ENCODE results near the gene PPIF. TPM values are rescaled to one million over a fixed set of nuclear protein-coding genes. Genes with fewer than 3 reads are reported as not detected.
A peak's percentile ranks its signal among the peaks of the same experiment; 100 is the strongest.

Gene PPIF
- total RNA-seq, 2 donors from 2014 or later = 30.6 to 69.1 TPM

DNA sequence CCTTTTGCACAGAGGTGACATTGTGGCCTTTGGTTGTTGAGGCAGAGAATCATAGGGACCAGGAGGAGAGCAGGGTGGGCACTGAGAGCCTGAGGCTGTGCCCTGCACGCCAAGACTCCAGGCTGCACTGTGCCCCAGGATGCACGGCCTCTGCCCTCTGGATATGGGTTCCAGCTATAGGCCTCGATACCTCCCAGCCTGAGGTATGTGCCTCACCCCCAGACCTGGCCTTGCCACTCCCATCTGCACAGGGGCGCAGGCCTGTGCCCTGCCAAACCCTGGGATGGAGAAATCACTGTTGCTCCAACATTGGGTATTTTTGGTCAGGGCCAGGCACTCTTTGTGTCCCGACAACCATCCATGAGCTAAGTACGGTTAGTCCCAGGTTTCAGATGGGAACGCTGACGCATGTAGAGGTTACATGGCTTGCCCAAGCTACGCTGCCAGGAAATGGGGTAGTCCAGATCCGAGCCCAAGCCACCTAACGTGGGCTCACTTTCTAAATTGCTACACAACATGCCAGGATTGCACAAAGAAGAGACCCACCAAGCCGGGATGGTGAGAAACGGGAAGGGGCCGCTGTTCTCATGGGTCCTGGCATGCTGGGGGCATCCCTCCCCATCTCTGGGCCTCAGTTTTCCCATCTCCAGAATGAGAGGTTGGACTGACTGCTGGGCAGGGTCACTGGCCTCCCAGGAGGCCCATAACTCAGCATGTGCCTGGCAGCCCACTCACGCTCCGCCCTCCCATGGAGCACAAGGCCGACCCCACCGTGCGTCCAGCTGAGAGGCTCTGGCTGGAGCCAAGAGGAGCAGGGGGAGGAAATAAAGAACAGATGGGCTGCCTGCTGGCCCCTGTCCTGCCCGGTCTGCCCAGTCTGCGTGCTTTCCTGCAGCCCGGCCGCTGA lies 54.0 kb downstream of the PPIF start:
- Histone ChIP-seq H3K4me1 (replicated peaks) (peaks cover 47% of the 10 kb centered on the region), H3K9me3 (no peaks in the 10 kb centered on the region), H3K27ac (peak overlapping the region; percentile 62 to 88), H3K27me3 (replicated peaks; ENCODE audit: insufficient read depth) (no peaks in the 10 kb centered on the region), H3K36me3 (no peaks in the 10 kb centered on the region), H3K4me3 (no peak overlapping the region)
- intact Hi-C loops (cut with DNase I) = no loop called here
- no peak for DNase-seq (ENCODE audit: low spot score)
- no peak for TF ChIP-seq CTCF (IDR thresholded peaks at IDR 0.05)
- TF ChIP-seq POLR2AphosphoS5 (IDR thresholded peaks at IDR 0.05) = peak; percentile 63
- WGBS = 59% methylated on average over 23 of the region's 23 CpGs

- H3K9me3 ChIP-seq = no peaks in the 10 kb centered on the region
- peaks cover 58% of the 10 kb centered on the region for H3K4me1 ChIP-seq (replicated peaks)
- no peak for DNase-seq (ENCODE audit: low spot score)
- WGBS = 99% methylated on average over 7 of the region's 7 CpGs
- H3K27me3 ChIP-seq (replicated peaks; ENCODE audit: insufficient read depth) = no peaks in the 10 kb centered on the region
- TF ChIP-seq POLR2AphosphoS5 (IDR thresholded peaks at IDR 0.05) = no peak
- no peak for TF ChIP-seq CTCF (IDR thresholded peaks at IDR 0.05)
- no peak for TF ChIP-seq POLR2A (IDR thresholded peaks at IDR 0.05)
- no peak overlapping the region for H3K4me3 ChIP-seq
- no peaks in the 10 kb centered on the region for H3K36me3 ChIP-seq
- intact Hi-C loops (cut with DNase I) = no loop called here
- peak overlapping the region; percentile 62 to 88 for H3K27ac ChIP-seq
Observed at GRCh38 chr10:79402625-79402946, 55.3 kb downstream of the PPIF start.

- Histone ChIP-seq H3K9me3 (no peaks in the 10 kb centered on the region), H3K27ac (peak overlapping the region; percentile 62 to 88), H3K36me3 (no peaks in the 10 kb centered on the region), H3K4me3 (no peak overlapping the region), H3K27me3 (replicated peaks; ENCODE audit: insufficient read depth) (no peaks in the 10 kb centered on the region), H3K4me1 (replicated peaks) (peaks cover 60% of the 10 kb centered on the region)
- no peak for TF ChIP-seq CTCF (IDR thresholded peaks at IDR 0.05)
- no peak for TF ChIP-seq POLR2AphosphoS5 (IDR thresholded peaks at IDR 0.05)
- no peak for TF ChIP-seq POLR2A (IDR thresholded peaks at IDR 0.05)
- DNase-seq (ENCODE audit: low spot score) = no peak
- intact Hi-C loops (cut with DNase I) = no loop called here
- WGBS = 70% methylated on average over 8 of the region's 8 CpGs
Observed at GRCh38 chr10:79402951-79403350, 55.7 kb downstream of the PPIF start.

- DNase-seq (ENCODE audit: low spot score) = no peak
- Histone ChIP-seq H3K36me3 (no peaks in the 10 kb centered on the region), H3K27me3 (replicated peaks; ENCODE audit: insufficient read depth) (no peaks in the 10 kb centered on the region), H3K27ac (peak overlapping the region; percentile 38 to 88), H3K4me1 (replicated peaks) (peaks cover 62% of the 10 kb centered on the region), H3K9me3 (no peaks in the 10 kb centered on the region), H3K4me3 (no peak overlapping the region)
- intact Hi-C loops (cut with DNase I) = no loop called here
- no peak for TF ChIP-seq POLR2A (IDR thresholded peaks at IDR 0.05)
- TF ChIP-seq CTCF (IDR thresholded peaks at IDR 0.05) = no peak
- TF ChIP-seq POLR2AphosphoS5 (IDR thresholded peaks at IDR 0.05) = no peak
- WGBS = 46% methylated on average over 23 of the region's 23 CpGs
Observed at GRCh38 chr10:79403441-79404230, 56.4 kb downstream of the PPIF start.
